ENCODE results near the gene C1orf159.

DNA sequence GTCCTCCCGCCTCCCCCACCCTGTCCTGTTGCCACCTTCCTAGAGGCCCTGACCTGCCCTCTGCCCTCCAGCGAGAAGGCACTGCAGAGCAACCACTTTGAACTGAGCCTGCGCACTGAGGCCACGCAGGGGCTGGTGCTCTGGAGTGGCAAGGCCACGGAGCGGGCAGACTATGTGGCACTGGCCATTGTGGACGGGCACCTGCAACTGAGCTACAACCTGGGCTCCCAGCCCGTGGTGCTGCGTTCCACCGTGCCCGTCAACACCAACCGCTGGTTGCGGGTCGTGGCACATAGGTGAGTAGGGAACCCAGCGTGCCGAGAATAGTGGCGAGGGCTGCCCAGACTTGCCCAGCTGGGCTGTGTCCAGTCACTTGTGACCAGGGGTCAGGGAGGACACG is 62.2 kb downstream of the C1orf159 start:
- TF ChIP-seq CTCF (IDR thresholded peaks at IDR 0.05; ENCODE audit: low read length): no peak
- no peak for TF ChIP-seq EZH2 (optimal IDR thresholded peaks at IDR 0.05; ENCODE audit: low read depth, low read length)
